Suprapubic skin (tissue), 4 donors: Measurements from ENCODE around the gene CCDC57. TPM values are rescaled to one million over a fixed set of nuclear protein-coding genes. Genes with fewer than 3 reads are reported as not detected.

Source experiments
- DNase-seq, 2 donors: peaks; one replicate each; pipeline ENCODE4 v3.0.0-alpha.2; 2019; ENCODE audit warnings: low spot score in 2 of 2
- H3K27ac ChIP-seq: fragments of 200-600 bp; sonication (generic); one replicate; pipeline ENCODE4 v1.5.1; 2019
- H3K27me3 ChIP-seq: fragments of 200-600 bp; sonication (generic); one replicate; pipeline ENCODE4 v1.5.1; 2019
- H3K36me3 ChIP-seq: fragments of 200-600 bp; sonication (generic); one replicate; pipeline ENCODE4 v1.5.1; 2019
- H3K4me1 ChIP-seq: fragments of 200-600 bp; sonication (generic); one replicate; pipeline ENCODE4 v1.5.1; 2019
- H3K4me3 ChIP-seq: fragments of 200-600 bp; sonication (generic); one replicate; pipeline ENCODE4 v1.5.1; 2019; ENCODE audit warnings: mild to moderate bottlenecking
- H3K9me3 ChIP-seq: fragments of 200-600 bp; sonication (generic); one replicate; pipeline ENCODE4 v1.5.1; 2019
- CTCF ChIP-seq, 2 donors: fragments of 200-600 bp in 1 of 2; fragments of 450-650 bp in 1 of 2; sonication (generic) in 1 of 2; IDR thresholded peaks; one replicate each; pipeline ENCODE4 v1.5.1; 2016 to 2019; ENCODE audit warnings: antibody characterized with exemption in 2 of 2, mild to moderate bottlenecking in 1 of 2, moderate library complexity in 1 of 2
- EP300 ChIP-seq: sonication (generic); formaldehyde crosslinking; IDR thresholded peaks from one replicate; pipeline ENCODE4 v1.6.1; 2017; ENCODE audit warnings: antibody characterized with exemption
- POLR2A ChIP-seq, 2 donors: fragments of 450-650 bp; IDR thresholded peaks; one replicate each; pipeline ENCODE4 v1.6.1; 2017; ENCODE audit warnings: antibody characterized with exemption in 2 of 2, mild to moderate bottlenecking in 2 of 2, moderate library complexity in 2 of 2
- POLR2AphosphoS5 ChIP-seq, 3 donors: sonication (generic); formaldehyde crosslinking; IDR thresholded peaks; one replicate each; pipeline ENCODE4 v1.6.1; 2017; ENCODE audit warnings: antibody characterized with exemption in 3 of 3
- WGBS: methylation state at CpG from one replicate; pipeline ENCODE4 v1.1.5; 2018; 5-methylcytosine and 5-hydroxymethylcytosine counted together
- total RNA-seq, 4 donors: library from RNA; depleted of rRNA; stranded (reverse); fragments of >200 nt; gene quantifications; one replicate each; pipeline ENCODE4 v1.1.0, GENCODE V29; 2016

Gene CCDC57
- total RNA-seq, 4 donors from 2014 or later, result 16.1 to 29.8 (median 20.3) TPM

GRCh38 chr17:82224666-82225065 is 12.0 kb upstream of the CCDC57 start:
- H3K27ac ChIP-seq, result no peak overlapping the region
- no peak for TF ChIP-seq POLR2AphosphoS5 (IDR thresholded peaks at IDR 0.05)
- no peak for TF ChIP-seq CTCF (IDR thresholded peaks at IDR 0.05)
- no peak for TF ChIP-seq EP300
- no peak for TF ChIP-seq POLR2A (IDR thresholded peaks at IDR 0.05)
- 58% methylated on average over 8 of the region's 8 CpGs for WGBS
- no peaks in the 10 kb centered on the region for H3K9me3 ChIP-seq
- no peaks in the 10 kb centered on the region for H3K36me3 ChIP-seq
- no peak overlapping the region for H3K4me3 ChIP-seq
- H3K4me1 ChIP-seq, result peaks cover 16% of the 10 kb centered on the region
- peaks cover 17% of the 10 kb centered on the region for H3K27me3 ChIP-seq
- DNase-seq, result no peak

- no peaks in the 10 kb centered on the region for H3K9me3 ChIP-seq
Observed at GRCh38 chr17:82223517-82223916, 10.9 kb upstream of the CCDC57 start.

GRCh38 chr17:82222816-82223215 is 10.2 kb upstream of the CCDC57 start:
- WGBS, result 65% methylated on average over 10 of the region's 10 CpGs
- no peak for TF ChIP-seq CTCF (IDR thresholded peaks at IDR 0.05)
- TF ChIP-seq POLR2AphosphoS5 (IDR thresholded peaks at IDR 0.05), result no peak
- TF ChIP-seq EP300, result no peak
- no peak for TF ChIP-seq POLR2A (IDR thresholded peaks at IDR 0.05)

More at GRCh38 chr17:82223517-82223916, 10.9 kb upstream of the CCDC57 start:
- no peak for TF ChIP-seq POLR2AphosphoS5 (IDR thresholded peaks at IDR 0.05)
- TF ChIP-seq CTCF (IDR thresholded peaks at IDR 0.05), result no peak
- TF ChIP-seq EP300, result no peak
- no peak for TF ChIP-seq POLR2A (IDR thresholded peaks at IDR 0.05)
- Histone ChIP-seq H3K27me3 (peaks cover 7% of the 10 kb centered on the region), H3K4me3 (no peak overlapping the region), H3K36me3 (no peaks in the 10 kb centered on the region), H3K4me1 (peaks cover 6% of the 10 kb centered on the region), H3K27ac (no peak overlapping the region)
- DNase-seq, result no peak
- 86% methylated on average over 5 of the region's 5 CpGs for WGBS

GRCh38 chr17:82221341-82221902 is 8.8 kb upstream of the CCDC57 start:
- TF ChIP-seq CTCF (IDR thresholded peaks at IDR 0.05) (no peak), POLR2AphosphoS5 (IDR thresholded peaks at IDR 0.05) (no peak), EP300 (no peak), POLR2A (IDR thresholded peaks at IDR 0.05) (no peak)
- Histone ChIP-seq H3K9me3 (no peaks in the 10 kb centered on the region), H3K4me1 (peaks cover 15% of the 10 kb centered on the region), H3K4me3 (no peak overlapping the region), H3K27me3 (no peaks in the 10 kb centered on the region), H3K27ac (no peak overlapping the region), H3K36me3 (no peaks in the 10 kb centered on the region)
- no peak for DNase-seq
- 68% methylated on average over 10 of the region's 10 CpGs for WGBS

More at GRCh38 chr17:82222816-82223215, 10.2 kb upstream of the CCDC57 start:
- Histone ChIP-seq H3K9me3 (no peaks in the 10 kb centered on the region), H3K27me3 (no peaks in the 10 kb centered on the region), H3K27ac (no peak overlapping the region), H3K4me3 (no peak overlapping the region), H3K36me3 (no peaks in the 10 kb centered on the region), H3K4me1 (peaks cover 2% of the 10 kb centered on the region)
- no peak for DNase-seq

GRCh38 chr17:82219753-82220709 is 7.4 kb upstream of the CCDC57 start:
- H3K27me3 ChIP-seq, result no peaks in the 10 kb centered on the region
- DNase-seq, result no peak
- H3K27ac ChIP-seq, result no peak overlapping the region
- 100% methylated on average over 1 of the region's 11 CpGs for WGBS
- H3K36me3 ChIP-seq, result no peaks in the 10 kb centered on the region
- no peak for TF ChIP-seq CTCF (IDR thresholded peaks at IDR 0.05)
- no peak for TF ChIP-seq EP300
- no peak for TF ChIP-seq POLR2AphosphoS5 (IDR thresholded peaks at IDR 0.05)
- TF ChIP-seq POLR2A (IDR thresholded peaks at IDR 0.05), result no peak
- no peak overlapping the region for H3K4me3 ChIP-seq
- peaks cover 27% of the 10 kb centered on the region for H3K4me1 ChIP-seq
- H3K9me3 ChIP-seq, result no peaks in the 10 kb centered on the region
